A549 (cell line): ENCODE measurements around the gene DSCAML1.

ENCODE experiments used
- BHLHE40 ChIP-seq: IDR thresholded peaks from 2 replicates; pipeline ENCODE4 v1.6.1; 2012; ENCODE audit warnings: low read depth, low read length, inconsistent platforms
- CEBPB ChIP-seq, 2 experiments: fragments of >200 bp in 1 of 2; sonication (Bioruptor Twin) in 1 of 2; formaldehyde crosslinking in 1 of 2; IDR thresholded peaks; 2 replicates each; pipeline ENCODE4 v1.6.1; 2012 to 2016
- CHD2 ChIP-seq: fragments of 150-350 bp; IDR thresholded peaks from 2 replicates; pipeline ENCODE4 v1.6.1; 2014; ENCODE audit warnings: low read length; ENCODE audit not compliant: partially characterized antibody
- EHF ChIP-seq: fragments of 250-450 bp; sonication (Bioruptor Pico); IDR thresholded peaks from 2 replicates; pipeline ENCODE4 v1.5.0; 2020; ENCODE audit warnings: mild to moderate bottlenecking
- ESRRA ChIP-seq: fragments of 150-350 bp; IDR thresholded peaks from 2 replicates; pipeline ENCODE4 v1.6.1; 2014; ENCODE audit warnings: mild to moderate bottlenecking, low read length, borderline replicate concordance
- HOXA7 ChIP-seq: fragments of 250-450 bp; sonication (Bioruptor Pico); IDR thresholded peaks from 2 replicates; pipeline ENCODE4 v1.5.0; 2020; ENCODE audit warnings: mild to moderate bottlenecking, moderate library complexity
- JUN ChIP-seq, 2 experiments: fragments of >200 bp; sonication (Bioruptor Twin); formaldehyde crosslinking; IDR thresholded peaks; 2 replicates in 1 of 2; 3 replicates in 1 of 2; pipeline ENCODE4 v1.6.1; 2016 to 2017
- KDM1A ChIP-seq: fragments of 200-600 bp; sonication (generic); IDR thresholded peaks from 2 replicates; pipeline ENCODE4 v1.6.1; 2016; ENCODE audit warnings: low read depth, mild to moderate bottlenecking
- MAFK ChIP-seq: fragments of 450-650 bp; IDR thresholded peaks from 2 replicates; pipeline ENCODE4 v1.6.1; 2014; ENCODE audit not compliant: partially characterized antibody
- MYC ChIP-seq: IDR thresholded peaks from 2 replicates; pipeline ENCODE4 v1.6.1; 2012; ENCODE audit warnings: mild to moderate bottlenecking, inconsistent platforms, low read length, improper control_type of control experiment, borderline replicate concordance
- RAD21 ChIP-seq, 2 experiments: fragments of >200 bp in 1 of 2; sonication (Bioruptor Twin) in 1 of 2; formaldehyde crosslinking in 1 of 2; IDR thresholded peaks in 1 of 2; conservative IDR thresholded peaks in 1 of 2; 2 replicates in 1 of 2; 3 replicates in 1 of 2; pipeline ENCODE4 v1.6.1; 2012 to 2018; ENCODE audit warnings: inconsistent platforms in 1 of 2
- ZSCAN20 ChIP-seq: fragments of 250-450 bp; sonication (Bioruptor Pico); IDR thresholded peaks from 2 replicates; pipeline ENCODE4 v1.8.0; 2022; ENCODE audit warnings: mild to moderate bottlenecking, moderate library complexity
- TF ChIP-seq, protein P1 (sequence below): fragments of >200 bp; sonication (Bioruptor Twin); formaldehyde crosslinking; IDR thresholded peaks from 3 replicates; pipeline ENCODE4 v1.5.1; 2016
- TF ChIP-seq, protein P2 (sequence below): fragments of 200-600 bp; sonication (generic); IDR thresholded peaks from 2 replicates; pipeline ENCODE4 v1.6.1; 2016; ENCODE audit warnings: antibody characterized with exemption, mild to moderate bottlenecking, moderate library complexity

DNA sequence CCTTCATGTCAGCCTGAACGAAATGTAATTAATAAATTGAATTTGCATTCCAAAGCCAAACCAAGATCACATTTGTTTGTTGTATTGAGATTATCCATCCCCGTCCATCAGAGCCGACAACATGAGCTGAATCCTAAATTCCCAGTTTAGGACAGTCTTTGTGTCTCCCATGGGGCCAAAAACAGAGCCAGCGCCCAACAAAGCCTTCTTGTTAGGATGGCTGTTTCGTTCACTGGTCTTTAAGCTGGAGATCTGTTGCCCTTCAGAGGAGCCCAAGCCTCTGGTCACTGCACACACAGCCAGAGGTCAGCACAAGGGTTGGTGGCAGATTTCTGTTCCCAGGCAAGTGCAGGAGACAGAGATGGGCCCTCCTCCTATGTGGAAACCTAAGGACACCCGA is 25.8 kb downstream of the DSCAML1 start:
- TF ChIP-seq, protein P1, sequence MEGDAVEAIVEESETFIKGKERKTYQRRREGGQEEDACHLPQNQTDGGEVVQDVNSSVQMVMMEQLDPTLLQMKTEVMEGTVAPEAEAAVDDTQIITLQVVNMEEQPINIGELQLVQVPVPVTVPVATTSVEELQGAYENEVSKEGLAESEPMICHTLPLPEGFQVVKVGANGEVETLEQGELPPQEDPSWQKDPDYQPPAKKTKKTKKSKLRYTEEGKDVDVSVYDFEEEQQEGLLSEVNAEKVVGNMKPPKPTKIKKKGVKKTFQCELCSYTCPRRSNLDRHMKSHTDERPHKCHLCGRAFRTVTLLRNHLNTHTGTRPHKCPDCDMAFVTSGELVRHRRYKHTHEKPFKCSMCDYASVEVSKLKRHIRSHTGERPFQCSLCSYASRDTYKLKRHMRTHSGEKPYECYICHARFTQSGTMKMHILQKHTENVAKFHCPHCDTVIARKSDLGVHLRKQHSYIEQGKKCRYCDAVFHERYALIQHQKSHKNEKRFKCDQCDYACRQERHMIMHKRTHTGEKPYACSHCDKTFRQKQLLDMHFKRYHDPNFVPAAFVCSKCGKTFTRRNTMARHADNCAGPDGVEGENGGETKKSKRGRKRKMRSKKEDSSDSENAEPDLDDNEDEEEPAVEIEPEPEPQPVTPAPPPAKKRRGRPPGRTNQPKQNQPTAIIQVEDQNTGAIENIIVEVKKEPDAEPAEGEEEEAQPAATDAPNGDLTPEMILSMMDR, result no peak
- TF ChIP-seq ESRRA (no peak), HOXA7 (CRISPR knock-in tag) (no peak), CEBPB (IDR thresholded peaks at IDR 0.05) (no peak), MAFK (no peak), CHD2 (no peak), JUN (IDR thresholded peaks at IDR 0.05) (no peak), RAD21 (conservative IDR thresholded peaks at IDR 0.05 in 1 of 2, IDR thresholded peaks at IDR 0.05 in 1 of 2) (no peak), MYC (no peak), EHF (no peak), KDM1A (no peak), ZSCAN20 (CRISPR knock-in tag) (no peak), BHLHE40 (no peak)
- TF ChIP-seq, protein P2, sequence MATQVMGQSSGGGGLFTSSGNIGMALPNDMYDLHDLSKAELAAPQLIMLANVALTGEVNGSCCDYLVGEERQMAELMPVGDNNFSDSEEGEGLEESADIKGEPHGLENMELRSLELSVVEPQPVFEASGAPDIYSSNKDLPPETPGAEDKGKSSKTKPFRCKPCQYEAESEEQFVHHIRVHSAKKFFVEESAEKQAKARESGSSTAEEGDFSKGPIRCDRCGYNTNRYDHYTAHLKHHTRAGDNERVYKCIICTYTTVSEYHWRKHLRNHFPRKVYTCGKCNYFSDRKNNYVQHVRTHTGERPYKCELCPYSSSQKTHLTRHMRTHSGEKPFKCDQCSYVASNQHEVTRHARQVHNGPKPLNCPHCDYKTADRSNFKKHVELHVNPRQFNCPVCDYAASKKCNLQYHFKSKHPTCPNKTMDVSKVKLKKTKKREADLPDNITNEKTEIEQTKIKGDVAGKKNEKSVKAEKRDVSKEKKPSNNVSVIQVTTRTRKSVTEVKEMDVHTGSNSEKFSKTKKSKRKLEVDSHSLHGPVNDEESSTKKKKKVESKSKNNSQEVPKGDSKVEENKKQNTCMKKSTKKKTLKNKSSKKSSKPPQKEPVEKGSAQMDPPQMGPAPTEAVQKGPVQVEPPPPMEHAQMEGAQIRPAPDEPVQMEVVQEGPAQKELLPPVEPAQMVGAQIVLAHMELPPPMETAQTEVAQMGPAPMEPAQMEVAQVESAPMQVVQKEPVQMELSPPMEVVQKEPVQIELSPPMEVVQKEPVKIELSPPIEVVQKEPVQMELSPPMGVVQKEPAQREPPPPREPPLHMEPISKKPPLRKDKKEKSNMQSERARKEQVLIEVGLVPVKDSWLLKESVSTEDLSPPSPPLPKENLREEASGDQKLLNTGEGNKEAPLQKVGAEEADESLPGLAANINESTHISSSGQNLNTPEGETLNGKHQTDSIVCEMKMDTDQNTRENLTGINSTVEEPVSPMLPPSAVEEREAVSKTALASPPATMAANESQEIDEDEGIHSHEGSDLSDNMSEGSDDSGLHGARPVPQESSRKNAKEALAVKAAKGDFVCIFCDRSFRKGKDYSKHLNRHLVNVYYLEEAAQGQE, result no peak
